GM18505 (cell line): ENCODE data around the gene MAP2K5.

ENCODE experiments used
- ATAC-seq: cut with Tn5 transposase; IDR thresholded peaks from one replicate; pipeline ENCODE4 v1.9.1; 2021; ENCODE audit not compliant: unreplicated experiment
- POLR2A ChIP-seq: IDR thresholded peaks from 4 replicates; pipeline ENCODE4 v1.6.1; 2011; ENCODE audit warnings: borderline replicate concordance; ENCODE audit not compliant: insufficient read depth, insufficient read length; ENCODE audit errors: extremely low read depth

Gene MAP2K5

GRCh38 chr15:67801142-67801541 is 258.6 kb downstream of the MAP2K5 start:
- TF ChIP-seq POLR2A, result no peak
- ATAC-seq, result no peak

- no peak for ATAC-seq
- TF ChIP-seq POLR2A, result no peak
Measured at GRCh38 chr15:67801926-67802914, 259.7 kb downstream of the MAP2K5 start.

GRCh38 chr15:67803299-67803698 is 260.8 kb downstream of the MAP2K5 start:
- ATAC-seq, result no peak
- TF ChIP-seq POLR2A, result no peak

GRCh38 chr15:67803996-67804843 is 261.7 kb downstream of the MAP2K5 start:
- ATAC-seq, result no peak
- TF ChIP-seq POLR2A, result no peak

- ATAC-seq, result no peak
- TF ChIP-seq POLR2A, result no peak
Measured at GRCh38 chr15:67805008-67805665, 262.6 kb downstream of the MAP2K5 start.

GRCh38 chr15:67805666-67806516 is 263.4 kb downstream of the MAP2K5 start:
- no peak for ATAC-seq
- no peak for TF ChIP-seq POLR2A

- ATAC-seq, result no peak
- no peak for TF ChIP-seq POLR2A
Measured at GRCh38 chr15:67806536-67806935, 264.0 kb downstream of the MAP2K5 start.

GRCh38 chr15:67807141-67807540 is 264.6 kb downstream of the MAP2K5 start:
- TF ChIP-seq POLR2A, result no peak
- ATAC-seq, result no peak

- no peak for ATAC-seq
- TF ChIP-seq POLR2A, result no peak
Measured at GRCh38 chr15:67807836-67808235, 265.3 kb downstream of the MAP2K5 start.

GRCh38 chr15:67808821-67809220 is 266.3 kb downstream of the MAP2K5 start:
- TF ChIP-seq POLR2A, result no peak
- no peak for ATAC-seq

- TF ChIP-seq POLR2A, result no peak
- no peak for ATAC-seq
Measured at GRCh38 chr15:67809441-67809840, 266.9 kb downstream of the MAP2K5 start.

- TF ChIP-seq POLR2A, result no peak
- ATAC-seq, result no peak
Measured at GRCh38 chr15:67809866-67810265, 267.4 kb downstream of the MAP2K5 start.
